Astrocyte of the cerebellum (primary cell): Measurements from ENCODE around the gene PLAC9.
"Not testable (repeated sequence)": the region's sequence is repeated elsewhere in the genome, so short reads cannot be mapped to it uniquely, and the experiment has no call there.

ENCODE experiments used
- DNase-seq: peaks from one replicate; pipeline ENCODE4 v3.0.0-alpha.2; 2011; ENCODE audit warnings: low read depth
- H3K4me3 ChIP-seq: 2 replicates; pipeline ENCODE4 v1.5.1; 2011; ENCODE audit warnings: mild to moderate bottlenecking, low read depth, low read length, moderate library complexity
- CTCF ChIP-seq: IDR thresholded peaks from 2 replicates; pipeline ENCODE4 v1.5.1; 2012; ENCODE audit warnings: low read length, low read depth, moderate library complexity, mild to moderate bottlenecking; ENCODE audit errors: missing control alignments
- in situ Hi-C: cut with HindIII; loops from 2 replicates; pipeline ENCODE4 v1.10.0; 2017; ENCODE audit warnings: low sequenced_read_pairs

The PLAC9 gene

GRCh38 chr10:80132299-80133139 is at the start of gene PLAC9:
PLAC9 (plus strand) TSS chr10:80132730; CDS start chr10:80132763, 33 bp downstream.
- in situ Hi-C loops, result no loop called here
- H3K4me3 ChIP-seq, result peak within 1 kb of the TSS; percentile 43
- DNase-seq, result no peak
- TF ChIP-seq CTCF, result no peak

GRCh38 chr10:80090121-80090520 is 42.4 kb upstream of the PLAC9 start:
- TF ChIP-seq CTCF, result no peak
- in situ Hi-C loops, result no loop called here
- no peak overlapping the region for H3K4me3 ChIP-seq
- no peak for DNase-seq

GRCh38 chr10:80094231-80094630 is 38.3 kb upstream of the PLAC9 start:
- in situ Hi-C loops, result no loop called here
- no peak overlapping the region for H3K4me3 ChIP-seq
- no peak for DNase-seq
- TF ChIP-seq CTCF, result no peak

- DNase-seq, in situ Hi-C loops, H3K4me3 ChIP-seq: not testable (repeated sequence)
Observed at GRCh38 chr10:80098272-80098671, 34.3 kb upstream of the PLAC9 start.

- in situ Hi-C loops, H3K4me3 ChIP-seq, DNase-seq: not testable (repeated sequence)
Observed at GRCh38 chr10:80099295-80099694, 33.2 kb upstream of the PLAC9 start.

- no peak overlapping the region for H3K4me3 ChIP-seq
Observed at GRCh38 chr10:80100116-80100515, 32.4 kb upstream of the PLAC9 start.

GRCh38 chr10:80100861-80101695 is 31.5 kb upstream of the PLAC9 start:
- no peak for TF ChIP-seq CTCF
- no peak for DNase-seq
- no peak overlapping the region for H3K4me3 ChIP-seq
- in situ Hi-C loops, result no loop called here

More at GRCh38 chr10:80100116-80100515, 32.4 kb upstream of the PLAC9 start:
- TF ChIP-seq CTCF, result no peak
- in situ Hi-C loops, result no loop called here
- DNase-seq, result no peak
